Forelimb muscle (tissue), 1 donor: ENCODE results near the gene FOXO6. TPM values are rescaled to one million over a fixed set of nuclear protein-coding genes. Genes with fewer than 3 reads are reported as not detected.

Experiments used
- DNase-seq: peaks from one replicate; pipeline ENCODE4 v3.0.0-alpha.2; 2013; ENCODE audit warnings: low read depth
- polyA plus RNA-seq: library from polyadenylated mRNA; unstranded; fragments of 120-200 nt; gene quantifications from one replicate; pipeline ENCODE4 v1.2.1, GENCODE V29; 2013; ENCODE audit not compliant: insufficient read length

Gene FOXO6
- polyA plus RNA-seq: 14.9 TPM

DNA sequence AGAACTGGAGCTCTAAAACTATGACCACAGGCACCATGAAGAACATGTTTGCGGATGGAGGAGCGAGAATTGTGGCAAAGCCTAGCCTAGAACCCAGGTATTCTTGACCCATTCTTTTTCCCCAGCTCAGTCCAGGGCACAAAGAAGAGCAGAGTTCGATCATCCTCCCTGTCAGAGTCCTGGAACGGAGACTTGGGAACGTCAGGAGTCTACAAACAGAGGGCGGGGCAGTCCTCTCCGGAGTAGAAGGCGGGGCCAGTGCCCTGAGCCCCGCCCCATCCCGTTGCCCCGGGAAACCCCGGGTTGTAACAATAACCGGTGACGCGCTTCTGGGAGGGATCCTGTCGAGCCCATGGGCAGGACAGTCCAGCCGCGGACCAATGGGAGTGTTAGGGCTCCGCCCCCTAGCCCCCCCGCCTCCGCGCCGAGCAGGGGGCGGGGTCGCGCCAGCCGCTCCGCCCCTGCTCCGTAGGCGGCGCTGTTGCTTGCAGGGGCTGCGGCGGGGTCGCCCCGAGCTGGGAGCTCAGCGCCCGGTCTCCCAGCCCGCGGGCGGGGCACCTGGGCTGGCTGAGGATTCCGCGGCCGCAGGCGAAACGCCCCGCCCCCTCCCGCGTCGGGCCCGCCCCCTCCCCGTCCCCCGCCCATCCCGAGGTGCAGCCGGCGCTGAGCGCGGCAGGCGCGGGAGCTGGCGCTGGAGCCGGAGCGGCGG lies at the start of gene FOXO6:
Gene FOXO6, plus strand, starts transcription at position 649 of the 709 bp plus-strand sequence.
- DNase-seq: peak; percentile 92

DNA sequence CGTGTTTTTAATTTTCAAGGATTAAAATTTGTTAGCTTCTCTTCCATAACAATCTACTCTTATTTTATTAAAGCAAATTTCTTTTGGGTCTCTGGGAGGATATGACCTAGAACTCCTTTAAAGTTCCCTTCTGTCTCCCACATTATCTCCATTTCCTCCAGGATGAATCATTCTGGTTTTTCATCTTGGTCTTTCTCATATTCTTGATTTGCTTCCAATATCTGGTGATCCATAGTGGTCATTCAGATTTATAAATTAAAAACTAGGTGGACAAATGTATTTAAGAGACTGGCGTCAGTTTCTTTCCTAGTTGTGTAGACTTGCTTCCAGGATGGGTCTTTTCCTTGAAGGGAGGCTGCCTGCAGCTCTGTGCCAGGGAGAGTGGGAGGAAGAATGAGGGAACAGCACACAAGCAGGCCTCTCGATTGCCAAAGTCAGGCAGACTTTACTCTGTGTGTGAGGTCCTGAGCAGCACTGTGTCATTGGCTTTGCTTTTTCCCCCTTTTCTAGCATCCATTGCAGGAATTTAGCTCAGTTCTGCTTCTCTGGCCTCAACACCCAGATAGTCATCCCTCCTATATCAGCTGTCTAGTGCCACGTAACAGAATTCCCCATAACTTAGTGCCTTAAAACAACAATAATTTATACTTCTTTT lies 48.1 kb upstream of the FOXO6 start:
- no peak for DNase-seq

DNA sequence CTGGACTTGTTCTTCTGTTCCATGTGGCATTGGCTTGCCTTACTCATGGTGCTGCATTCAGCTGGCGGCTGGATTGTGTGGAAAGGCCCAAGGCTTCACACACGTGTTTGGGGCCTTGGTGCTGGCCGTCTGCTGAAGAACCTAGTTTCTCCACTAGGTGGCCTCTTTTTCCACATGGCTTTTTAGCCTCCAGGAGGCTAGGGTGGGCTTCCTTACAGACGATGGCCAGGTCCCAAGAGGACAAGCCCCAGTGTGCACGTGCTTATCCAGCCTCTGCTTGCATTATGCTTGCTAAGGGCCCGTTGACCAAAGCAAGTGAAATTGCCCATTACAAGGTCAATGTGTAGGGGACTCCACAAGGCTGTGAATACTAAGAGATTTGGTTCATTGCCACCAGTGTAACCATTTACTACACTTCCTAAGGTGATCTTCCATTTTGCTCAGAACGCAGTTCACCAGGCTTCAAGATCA lies 47.5 kb upstream of the FOXO6 start:
- no peak for DNase-seq

DNA sequence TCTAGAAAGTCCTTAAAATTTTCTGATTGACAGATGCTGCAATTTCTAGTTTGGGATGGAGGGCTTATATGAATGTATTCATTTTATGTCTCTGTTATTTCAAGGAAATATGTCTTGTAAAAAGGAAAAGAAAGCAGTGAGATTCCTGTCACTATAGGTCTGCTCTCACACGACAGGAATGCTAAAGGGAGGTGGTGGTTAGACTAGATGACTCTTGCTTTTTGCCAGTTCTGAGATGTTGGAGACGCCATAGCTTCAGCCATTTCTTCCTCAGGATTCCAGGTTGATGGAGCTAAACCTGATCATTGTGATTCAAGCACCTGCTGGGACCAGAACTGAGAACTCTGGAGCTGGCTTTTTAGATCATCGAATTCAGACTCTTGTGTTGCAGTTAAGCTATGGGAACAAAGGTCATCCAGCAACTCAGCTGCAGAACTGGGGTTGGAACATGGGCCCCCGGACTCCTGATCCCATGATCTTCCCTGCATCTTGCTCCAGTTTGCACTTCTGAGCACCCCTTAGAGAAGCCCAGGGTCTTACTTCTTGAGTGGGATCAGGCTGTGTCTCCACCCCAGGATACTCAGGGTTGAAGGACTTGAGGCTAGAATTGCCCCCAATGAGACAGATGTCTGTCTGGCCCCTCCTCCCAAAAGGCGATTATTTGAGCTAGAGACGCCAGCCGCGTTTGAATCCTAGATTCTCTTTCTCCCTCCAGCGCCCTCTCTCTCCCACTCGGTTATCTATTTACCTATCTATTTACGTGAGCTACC lies 46.7 kb upstream of the FOXO6 start:
- DNase-seq: no peak

DNA sequence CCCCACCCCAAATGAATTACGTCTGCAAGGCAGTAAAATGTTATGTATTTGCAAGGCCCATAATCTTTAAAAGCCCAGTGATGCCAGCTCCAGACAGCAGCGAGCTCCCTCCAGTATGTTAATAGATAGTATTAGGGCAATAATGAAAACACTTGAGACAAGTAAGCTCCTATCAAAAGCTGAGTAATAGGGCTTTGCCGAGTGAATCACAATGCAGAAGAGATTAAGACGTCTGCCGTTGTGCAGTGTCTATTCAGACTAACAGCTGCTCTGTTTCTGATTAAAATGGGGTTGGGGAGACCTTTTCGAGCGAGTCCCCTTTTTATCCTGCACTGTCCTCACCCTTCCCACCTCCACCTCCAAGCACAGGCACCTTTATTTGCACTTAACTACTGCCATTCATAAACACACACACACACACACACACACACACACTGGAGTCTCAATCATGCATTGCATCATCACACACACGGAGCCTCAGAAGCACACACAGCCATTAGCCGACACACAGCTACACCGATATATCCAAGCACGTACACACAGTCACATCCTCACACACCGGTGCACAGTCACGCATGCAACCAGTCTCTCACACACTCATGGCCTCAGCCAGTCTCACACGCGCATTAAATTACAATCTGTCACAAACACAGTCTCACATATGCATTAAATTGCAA lies 46.0 kb upstream of the FOXO6 start:
- no peak for DNase-seq

DNA sequence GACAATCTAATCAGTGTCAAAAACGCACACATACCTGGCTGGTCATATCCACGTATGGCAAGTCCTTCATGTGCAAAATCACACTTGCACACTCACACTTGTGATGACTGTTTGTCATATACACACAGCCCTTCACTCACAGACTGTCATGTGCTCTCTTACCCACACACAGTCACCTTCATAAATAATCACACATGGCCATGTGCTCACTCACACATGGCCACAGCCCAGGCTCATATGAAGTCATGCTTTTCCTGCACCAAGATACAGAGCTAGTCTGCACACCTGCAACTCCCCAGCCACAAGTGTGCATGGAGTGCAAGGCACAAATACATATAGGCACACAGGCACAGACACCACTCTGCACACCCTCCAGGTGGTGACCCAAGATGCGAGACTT lies 45.4 kb upstream of the FOXO6 start:
- DNase-seq: no peak

DNA sequence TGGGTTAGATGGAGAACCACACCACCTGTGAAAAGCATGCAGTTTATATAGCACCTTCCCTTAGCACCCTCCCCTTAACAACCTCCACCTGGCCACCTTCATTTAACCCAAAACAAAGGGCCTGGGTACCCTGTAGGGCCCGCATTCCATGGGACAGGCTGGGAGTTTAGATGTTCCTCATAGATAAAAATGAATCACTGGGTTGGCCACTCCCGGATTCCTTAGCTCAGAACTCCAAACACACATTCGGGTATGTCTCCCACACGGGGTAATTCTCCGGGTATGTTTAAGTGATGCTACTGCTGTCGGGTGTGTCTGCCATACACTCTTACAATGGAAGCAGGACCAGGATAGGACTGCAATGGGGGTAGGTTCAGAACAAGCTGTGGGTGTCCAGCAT lies 43.9 kb upstream of the FOXO6 start:
- no peak for DNase-seq

DNA sequence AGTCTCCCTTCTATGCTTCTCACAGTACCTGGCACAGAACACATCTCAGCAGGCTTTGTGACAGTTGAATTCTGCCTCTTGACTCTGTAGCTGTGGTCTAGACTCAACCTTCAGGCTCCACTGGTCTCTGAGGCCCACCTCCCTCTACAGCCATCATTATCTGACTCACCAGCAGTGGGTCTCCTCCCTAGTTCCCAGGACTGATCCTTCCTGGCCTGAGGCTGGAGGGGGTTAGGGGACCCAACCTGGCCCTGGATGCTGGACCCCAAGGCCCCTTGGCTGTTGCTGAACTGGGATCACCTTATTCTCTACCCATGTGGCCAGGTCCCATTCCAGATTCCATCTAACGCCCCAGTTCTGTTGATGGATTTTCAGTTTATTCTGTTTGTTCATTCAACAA lies 43.1 kb upstream of the FOXO6 start:
- DNase-seq: no peak

DNA sequence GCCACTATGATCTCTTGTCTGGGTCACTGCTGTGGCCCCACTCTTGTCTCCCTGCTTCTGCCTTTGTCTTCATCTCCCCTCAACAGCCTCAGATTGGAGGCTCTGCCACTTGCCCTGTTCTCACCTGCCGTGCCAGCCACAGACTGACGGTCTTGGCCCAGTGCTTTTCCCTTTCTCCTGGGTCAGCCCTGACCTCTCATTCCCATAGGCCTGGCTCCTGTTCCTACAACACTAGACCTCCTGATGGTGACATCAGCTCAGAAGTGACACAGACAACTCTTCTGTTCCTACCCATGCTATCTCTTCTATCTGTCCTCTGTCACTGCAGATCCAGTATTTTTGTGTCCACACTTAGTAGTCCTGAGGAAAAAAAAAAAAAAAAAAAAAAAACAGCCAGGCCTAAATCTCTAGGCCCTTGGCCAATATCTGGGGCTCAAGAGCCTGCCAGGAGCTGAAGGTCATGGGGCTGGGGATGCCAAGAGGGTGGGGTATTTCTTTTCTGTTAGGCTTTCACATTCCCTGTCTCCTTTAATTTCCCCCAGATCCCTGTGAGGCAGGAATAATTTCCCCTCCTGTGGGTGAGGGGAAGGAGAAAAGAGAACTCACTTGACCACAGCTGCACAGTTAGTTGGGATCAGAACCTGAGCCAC lies 42.0 kb upstream of the FOXO6 start:
- no peak for DNase-seq

DNA sequence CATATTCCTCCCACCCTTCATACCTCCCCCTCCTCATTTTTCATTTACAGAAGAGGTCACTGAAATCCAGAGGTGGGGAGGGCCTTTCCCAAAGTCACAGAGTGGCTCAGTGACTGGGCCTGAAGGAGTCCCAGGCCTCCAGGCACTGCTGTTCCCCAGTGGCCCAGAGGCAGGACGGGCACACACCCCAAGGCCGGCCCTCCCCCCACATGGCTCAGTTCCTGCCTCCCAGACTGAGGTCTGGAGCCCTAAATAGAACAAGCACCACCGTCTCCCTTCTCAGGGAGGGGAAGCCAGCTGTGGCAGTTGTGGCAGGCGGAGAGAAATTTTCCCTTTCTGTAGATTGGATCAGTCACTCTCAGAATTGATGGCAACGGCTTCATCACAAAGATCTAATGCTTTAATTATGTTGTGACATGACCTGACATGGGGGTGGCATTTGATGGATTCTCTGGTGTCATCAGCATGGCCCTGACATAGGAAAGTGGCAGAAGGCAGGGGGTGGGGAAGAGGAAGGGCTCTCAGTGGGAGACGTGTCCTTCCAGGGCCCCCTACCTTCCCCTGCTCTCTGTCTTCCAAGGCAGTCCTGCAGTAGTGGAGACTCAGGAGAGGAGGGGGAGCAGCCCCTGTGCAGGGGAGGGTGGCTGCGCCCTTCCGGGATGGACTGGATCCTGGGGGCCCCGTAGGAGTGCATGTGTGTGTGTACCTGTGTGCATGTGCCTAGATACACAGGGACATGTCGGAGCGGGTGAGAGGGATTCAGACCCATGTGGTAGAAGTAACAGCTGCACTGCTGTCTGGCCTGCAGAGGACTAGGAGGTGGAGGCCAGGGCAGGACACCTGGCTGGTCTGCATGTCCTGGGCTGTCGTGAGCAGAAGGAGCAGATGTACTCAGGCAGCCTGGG lies 41.2 kb upstream of the FOXO6 start:
- no peak for DNase-seq

DNA sequence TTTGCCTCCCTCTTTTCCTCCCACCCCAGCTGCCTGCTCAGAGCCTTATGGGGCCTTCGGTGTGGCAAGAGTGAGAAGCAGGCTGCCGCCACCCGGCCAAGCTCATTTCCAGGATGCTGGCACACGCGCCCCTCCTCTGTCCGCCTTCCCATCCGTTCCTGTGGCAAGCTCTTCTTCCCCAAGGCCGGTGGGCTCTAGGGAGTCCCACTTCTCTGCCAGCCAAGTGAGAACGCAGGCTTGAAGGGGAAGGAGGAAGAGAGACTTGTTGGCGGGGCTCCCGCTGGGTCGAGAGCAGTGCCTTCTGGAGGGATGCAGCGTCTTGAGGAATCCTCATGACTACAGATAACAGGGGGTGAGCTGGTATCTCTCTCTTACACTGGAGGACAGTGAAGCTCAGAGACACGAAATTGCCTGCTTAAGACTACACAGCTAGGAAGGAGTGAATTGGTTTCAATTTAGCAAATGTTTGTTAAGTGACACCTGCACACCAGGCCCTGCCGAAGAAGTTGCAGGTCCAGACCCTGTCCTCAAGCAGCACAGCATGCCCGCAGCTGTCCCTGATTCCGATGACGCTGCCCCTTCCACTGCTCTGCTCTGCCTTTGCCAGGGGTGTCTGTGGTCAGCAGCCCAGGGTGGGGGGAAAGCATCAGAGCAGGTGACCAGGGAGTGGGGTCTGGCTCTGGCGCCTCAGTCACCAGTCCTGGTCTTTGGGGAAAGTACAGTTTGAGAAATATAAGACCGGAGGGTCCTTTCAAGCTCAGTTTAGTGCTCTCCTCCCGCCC lies 40.1 kb upstream of the FOXO6 start:
- no peak for DNase-seq

DNA sequence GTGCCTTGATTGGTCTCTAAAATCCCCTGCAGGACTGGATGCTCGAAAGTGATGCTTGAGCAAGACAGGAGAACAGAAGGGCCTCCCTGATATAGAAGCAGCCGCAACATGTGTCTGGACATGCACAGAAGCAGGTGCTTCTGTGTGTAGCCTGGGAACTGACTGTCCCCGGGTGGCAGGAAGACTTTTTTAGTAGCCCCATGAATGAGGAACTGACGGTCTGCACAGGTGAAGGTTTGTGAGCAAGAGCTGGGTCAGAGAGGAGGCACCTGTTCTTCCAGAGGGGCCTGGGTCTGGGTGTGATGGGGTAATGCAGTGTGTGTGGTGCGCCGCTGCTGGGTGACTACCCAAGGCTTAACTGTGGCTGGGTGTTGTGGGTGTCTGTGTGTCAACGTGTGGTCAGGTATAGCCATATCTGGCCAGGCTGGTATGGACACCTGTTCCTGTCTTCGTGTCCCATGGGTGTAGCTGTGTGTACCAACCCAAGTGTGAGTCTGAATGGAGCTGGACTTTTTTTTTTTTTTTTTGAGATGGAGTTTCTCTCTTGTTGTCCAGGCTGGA lies 39.1 kb upstream of the FOXO6 start:
- DNase-seq: no peak

DNA sequence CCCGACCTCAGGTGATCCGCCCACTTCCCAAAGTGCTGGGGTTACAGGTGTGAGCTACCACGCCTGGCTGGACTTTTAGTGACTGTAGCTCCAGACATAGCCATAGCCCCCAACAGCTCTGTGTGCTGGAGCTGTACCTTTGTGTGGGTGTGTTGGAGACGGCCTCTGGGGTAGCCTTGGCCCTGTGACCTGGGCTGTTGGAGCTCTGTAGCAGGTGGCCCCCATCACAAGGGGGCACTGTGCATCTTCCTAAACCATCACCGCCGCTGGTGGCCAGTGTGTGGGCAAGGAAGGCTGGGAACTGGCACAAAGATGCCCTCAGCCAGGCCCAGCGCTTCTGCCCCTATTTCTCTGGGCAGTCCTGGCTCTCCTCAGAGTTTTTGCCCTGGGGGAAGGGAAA lies 38.4 kb upstream of the FOXO6 start:
- DNase-seq: no peak

DNA sequence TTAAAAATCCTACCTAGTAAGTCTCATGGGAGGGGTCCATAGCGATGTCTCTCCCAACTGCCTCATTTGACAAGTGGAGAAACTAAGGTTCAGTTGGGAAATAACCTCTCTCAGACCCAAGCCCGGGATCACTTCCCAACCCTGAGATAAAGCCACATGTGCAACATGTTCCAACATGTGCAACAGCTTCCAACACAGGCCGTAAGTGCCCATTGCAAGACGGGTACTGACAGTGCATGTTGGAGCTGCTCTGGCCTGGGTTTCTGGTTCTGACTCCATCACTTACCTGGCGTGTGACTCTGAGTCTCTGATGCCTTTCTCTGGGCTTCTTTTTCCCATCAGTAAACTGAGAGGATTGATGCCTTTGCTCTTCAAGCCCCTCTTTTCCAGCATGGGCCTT lies 38.0 kb upstream of the FOXO6 start:
- no peak for DNase-seq

DNA sequence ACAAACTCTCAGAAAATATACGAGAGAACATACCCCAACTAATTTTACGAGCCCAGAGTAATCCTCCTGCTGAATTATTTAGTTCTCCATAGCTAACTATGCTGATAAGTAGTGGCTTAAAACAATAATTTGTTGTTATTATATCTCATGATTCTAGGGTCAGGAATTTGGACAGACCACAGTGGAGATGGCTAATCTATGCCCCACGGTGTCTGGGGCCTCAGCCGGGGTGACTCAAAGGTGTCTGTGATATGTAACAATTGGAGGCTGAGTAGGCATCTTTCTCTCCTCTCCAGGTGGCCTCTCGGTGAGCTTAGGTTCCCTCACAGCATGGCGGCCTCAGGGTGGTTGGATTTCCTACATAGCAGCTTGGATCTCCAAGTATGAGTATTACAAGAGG lies 35.4 kb upstream of the FOXO6 start:
- no peak for DNase-seq

DNA sequence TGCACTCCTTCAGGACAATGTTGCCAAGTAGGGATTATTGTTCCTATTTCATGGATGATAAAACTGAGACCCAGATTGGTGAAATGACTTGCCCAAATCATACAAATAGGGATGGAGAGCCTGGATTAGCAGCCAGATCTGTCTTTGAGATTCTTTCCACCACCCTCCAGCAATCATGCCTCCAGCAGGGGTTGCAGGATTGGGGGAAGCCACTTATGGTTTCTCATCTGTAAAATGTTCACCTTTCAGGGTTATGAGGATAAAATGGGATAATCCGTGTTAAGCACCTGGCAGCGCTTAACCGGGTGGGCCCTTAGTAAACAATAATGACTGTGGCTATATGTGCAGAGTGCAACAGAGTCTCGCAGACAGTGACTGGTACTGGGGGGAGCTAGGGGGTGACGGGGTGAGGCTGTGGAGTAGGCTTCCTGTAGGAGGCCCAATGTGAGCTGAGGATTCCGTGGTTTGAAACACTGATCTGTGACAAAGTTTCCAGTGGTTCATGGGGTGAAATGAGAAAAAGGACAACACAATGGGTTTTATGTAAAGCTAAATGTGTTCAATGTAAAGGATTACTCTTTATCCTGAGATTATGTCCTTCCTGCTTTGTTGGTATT lies 33.7 kb upstream of the FOXO6 start:
- no peak for DNase-seq

DNA sequence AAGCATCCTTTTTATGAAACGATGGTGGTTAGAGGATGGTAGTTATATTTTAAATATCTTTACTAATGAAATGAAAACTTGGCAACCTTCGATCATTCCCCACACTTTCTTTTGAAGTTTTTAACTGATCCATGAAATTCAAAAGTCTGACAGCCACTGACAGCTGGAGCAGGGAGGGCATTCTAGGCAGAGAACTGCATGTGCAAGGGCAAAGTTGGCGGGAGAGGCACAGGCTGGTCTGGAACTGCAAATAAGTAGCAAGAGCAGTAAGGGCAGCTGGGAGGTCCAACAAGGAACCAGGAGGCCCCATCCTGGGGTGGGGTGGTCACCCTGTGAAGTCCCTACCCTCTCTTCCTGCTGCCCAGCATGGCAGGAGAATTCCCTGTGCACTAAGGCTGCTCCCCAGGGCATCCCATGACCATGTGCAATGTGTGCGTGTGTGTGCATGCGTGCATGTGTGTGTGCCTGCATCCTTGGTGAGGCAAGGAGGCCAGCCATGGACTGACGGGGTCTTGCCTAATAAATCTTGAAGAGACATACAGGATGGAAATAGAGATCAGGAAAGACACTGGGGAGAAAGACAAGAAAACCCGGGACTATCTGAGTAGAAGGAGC lies 33.1 kb upstream of the FOXO6 start:
- no peak for DNase-seq
